HL-60/S4 treated with retinoic acid at 250 ng/mL for 4 days and 3 days (cell line): ENCODE data around the gene PTK7.

ENCODE experiments used
- in situ Hi-C: fragments of 300-500 bp; cut with MboI; formaldehyde crosslinking; loops from 2 replicates; pipeline ENCODE4 v1.7.0; 2022; ENCODE audit warnings: low sequenced_read_pairs

The PTK7 gene

DNA sequence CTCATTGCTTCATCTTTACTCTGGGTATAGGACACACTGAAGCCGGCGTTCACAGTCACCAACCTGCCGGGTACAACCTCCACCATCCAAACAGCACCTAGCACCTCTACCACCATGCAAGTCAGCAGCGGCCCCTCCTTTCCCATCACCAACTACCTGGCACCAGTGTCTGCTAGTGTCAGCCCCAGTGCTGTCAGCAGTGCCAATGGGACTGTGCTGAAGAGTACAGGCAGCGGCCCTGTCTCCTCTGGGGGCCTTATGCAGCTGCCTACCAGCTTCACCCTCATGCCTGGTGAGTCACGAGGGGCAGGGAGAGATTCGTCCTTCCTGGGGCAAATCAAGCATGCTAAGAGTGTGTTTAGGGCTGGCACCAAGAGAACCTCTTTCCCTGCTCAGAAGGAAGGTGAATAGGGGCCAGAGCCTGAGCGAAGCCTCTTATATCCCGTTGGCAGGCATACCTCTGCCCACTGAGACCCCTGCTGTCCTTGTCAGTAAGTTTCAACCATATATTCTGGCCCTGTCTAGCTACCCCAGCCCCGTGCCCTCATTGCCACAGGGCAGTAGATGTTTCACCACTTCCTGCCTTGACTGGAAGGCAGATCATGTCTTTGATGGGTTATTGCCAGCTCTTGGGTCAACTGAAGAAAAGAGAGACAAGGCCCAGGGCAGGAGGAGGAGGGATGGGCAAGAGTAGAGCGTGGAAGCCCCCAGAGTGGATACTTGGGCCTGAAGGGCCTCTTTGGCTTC, 99.7 kb downstream of the PTK7 start:
- in situ Hi-C loops: no loop called here

DNA sequence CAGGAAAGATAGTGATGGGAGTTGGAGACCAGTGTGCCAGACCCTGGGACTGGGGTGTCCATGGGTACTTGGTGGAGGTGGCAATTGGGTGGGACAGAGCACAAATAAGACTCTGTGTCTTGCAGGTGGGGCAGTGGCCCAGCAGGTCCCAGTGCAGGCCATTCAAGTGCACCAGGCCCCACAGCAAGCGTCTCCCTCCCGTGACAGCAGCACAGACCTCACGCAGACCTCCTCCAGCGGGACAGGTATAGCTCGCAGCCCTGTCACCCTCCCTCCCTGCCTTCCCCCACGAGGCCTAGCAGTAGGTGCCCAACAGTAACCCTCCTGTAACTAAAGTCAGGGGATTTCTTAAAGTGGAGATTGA, 100.3 kb downstream of the PTK7 start:
- in situ Hi-C loops: no loop called here

DNA sequence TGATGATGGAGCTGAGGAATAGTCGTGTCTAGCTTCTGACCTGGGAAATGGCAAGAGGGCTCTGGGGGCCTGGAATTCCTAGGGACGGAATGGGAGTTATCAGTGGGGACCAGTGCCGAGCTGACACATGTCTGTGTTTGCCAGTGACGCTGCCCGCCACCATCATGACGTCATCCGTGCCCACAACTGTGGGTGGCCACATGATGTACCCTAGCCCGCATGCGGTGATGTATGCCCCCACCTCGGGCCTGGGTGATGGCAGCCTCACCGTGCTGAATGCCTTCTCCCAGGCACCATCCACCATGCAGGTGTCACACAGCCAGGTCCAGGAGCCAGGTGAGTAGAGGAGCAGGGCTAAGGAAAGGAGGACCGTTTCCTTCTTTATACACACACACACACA, 102.0 kb downstream of the PTK7 start:
- in situ Hi-C loops: no loop called here

DNA sequence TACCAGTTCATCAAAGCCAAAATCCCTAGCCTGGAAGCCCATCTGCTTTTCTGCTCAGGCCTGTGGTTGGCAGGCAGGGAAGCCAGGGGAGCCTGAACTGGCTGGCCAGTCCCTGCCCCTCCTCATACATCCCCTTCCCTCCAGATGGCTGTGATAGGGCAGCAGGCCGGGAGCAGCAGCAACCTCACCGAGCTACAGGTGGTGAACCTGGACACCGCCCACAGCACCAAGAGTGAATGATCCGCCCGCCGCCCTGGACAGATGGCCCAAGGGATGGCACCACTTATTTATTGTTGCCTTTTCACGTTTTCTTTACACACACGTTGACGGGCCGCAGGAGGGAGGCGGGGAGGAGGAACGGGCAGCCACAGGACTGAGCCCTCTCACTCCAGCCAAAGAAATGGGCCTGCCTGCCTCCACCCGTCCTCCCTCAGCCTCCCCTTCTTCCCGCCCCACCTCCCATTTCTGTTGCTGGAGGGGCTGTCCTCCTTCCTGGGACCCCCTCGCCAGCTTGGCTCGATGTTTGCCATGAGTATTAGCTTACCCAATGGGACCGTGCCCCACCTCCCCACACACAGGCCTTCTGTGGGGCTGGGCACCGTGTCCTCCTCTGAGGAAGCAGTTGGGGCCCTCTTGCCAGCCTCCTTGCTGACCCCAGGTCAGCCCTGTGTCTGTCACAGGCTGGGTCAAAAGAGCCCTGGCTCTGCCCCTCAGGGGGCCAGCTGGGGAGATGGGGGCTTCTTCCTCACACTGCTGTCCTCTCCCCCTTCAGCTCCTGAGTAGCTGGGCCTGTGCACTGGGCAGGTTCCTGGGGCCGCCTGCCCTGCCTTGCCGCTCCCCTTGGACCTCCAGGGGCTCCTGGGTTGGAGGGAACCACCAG, 103.1 kb downstream of the PTK7 start:
- in situ Hi-C loops: no loop called here

DNA sequence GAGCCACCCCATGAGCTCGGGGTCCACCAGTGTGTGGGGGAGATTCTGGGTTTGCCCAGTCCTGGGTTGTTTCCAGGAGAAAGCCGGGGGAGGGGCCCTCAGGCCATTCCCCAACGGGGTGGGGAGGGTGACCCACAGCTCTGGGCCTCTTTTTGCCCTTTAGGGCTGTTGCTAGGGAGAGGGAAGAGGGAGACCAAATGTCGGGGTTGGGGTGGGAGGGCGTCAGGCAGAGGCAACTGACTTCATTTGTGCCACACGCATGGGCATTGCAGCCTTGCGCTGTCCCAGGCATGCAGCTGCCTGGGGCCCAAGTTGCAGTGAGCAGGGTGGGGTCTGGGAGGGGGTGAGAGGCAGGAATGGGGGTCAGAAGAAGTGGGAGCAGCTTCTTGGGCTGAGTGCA, 103.9 kb downstream of the PTK7 start:
- in situ Hi-C loops: no loop called here

DNA sequence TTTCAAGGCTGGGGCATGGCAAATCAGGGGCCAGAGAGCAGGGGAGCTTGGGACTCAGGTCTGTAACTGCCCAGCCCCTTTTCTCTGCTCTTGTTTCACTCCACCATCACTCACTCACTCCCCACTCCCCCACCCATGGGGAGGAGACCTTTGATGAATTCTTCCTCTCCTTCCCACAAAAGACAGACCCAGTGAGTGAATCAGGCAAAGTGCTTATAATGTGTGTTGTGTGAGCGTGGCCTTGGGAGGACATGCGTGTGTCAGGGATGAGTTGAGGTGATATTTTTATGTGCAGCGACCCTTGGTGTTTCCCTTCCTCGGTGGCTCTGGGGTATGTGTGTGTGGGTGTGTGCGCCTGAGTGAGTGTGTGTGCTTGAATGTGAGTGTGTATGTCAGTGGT, 104.9 kb downstream of the PTK7 start:
- in situ Hi-C loops: no loop called here

DNA sequence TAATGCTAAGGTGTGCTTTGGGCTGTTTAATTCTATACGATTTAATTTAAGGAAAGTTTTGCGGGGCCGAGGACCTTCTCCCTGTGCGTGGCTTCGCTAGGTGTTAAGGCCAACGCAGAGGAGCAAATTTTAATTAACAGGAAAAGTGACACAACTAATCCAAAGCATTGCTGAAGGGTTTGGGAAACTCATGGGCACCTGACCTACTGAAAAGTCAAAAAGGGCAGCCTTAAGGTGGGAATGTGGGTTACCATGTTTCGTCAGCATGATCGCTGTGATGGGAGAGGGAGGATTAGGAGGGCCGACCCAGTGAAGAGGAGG, 105.5 kb downstream of the PTK7 start:
- in situ Hi-C loops: no loop called here

DNA sequence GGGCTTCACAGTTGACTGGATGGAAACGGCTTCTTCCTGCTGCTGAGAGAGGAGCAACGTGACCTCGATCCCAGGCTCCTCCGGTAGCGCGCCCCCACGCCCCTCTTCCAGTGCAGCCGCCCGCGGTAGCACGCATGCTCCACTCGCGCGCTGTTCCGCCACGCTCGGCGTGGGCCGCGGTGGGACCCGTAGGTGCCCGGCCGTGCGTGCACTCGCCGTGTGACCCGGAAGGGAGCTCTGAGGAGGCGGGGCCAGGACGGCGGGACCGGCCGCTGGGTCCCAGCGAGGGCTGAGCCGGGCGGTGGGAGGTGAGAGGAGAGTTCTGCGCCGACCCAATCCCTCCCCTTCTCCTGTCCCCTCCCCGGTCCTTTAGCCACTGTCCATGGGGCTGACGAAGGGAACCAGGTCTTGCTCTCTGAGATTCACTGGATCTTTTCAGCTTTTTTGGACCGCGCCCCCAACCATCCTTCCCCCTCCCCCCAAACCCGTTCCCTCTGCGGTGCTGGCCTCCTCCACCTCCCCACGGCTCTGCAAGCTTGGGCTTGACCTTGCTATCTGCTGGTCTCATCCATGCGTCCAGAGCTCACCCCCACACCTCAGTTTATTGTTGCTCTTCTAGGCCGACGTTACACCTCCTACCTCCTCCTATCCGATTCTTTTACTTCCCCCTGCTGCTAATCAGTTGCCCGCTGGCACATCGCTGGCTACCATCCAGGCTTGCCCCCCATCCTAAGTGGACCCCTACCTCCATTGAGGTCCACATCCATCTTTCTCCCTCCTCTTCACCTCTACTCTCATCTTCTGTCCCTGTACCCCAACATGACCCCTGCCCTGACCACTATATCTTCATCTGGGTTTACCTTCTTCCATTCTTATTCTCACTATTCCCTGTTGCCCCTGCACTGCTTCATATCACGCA, 106.1 kb downstream of the PTK7 start, which contains the start of gene CUL9:
CUL9 (plus strand) TSS at position 255 of the 919 bp plus-strand sequence. CDS start 2,115 bp downstream, outside the sequence.
- in situ Hi-C loops: no loop called here

DNA sequence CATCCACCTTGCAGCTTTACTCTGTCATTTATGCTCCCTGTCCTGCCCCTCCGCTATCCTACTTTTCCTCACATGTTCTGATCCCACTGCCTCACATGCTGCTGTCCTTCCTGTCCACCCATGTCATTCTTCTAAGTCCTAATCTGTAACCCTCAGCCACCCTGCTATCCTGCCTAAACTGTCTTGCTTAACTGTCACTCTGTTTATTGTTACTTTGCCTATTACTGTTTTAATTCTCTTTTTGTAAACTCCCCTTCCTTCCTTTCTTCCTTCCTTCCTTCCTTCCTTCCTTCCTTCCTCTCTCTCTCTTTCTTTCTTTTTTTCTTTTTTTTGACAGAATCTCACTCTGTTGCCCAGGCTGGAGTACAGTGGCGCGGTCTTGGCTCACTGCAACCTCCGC, 107.3 kb downstream of the PTK7 start:
- in situ Hi-C loops: no loop called here

DNA sequence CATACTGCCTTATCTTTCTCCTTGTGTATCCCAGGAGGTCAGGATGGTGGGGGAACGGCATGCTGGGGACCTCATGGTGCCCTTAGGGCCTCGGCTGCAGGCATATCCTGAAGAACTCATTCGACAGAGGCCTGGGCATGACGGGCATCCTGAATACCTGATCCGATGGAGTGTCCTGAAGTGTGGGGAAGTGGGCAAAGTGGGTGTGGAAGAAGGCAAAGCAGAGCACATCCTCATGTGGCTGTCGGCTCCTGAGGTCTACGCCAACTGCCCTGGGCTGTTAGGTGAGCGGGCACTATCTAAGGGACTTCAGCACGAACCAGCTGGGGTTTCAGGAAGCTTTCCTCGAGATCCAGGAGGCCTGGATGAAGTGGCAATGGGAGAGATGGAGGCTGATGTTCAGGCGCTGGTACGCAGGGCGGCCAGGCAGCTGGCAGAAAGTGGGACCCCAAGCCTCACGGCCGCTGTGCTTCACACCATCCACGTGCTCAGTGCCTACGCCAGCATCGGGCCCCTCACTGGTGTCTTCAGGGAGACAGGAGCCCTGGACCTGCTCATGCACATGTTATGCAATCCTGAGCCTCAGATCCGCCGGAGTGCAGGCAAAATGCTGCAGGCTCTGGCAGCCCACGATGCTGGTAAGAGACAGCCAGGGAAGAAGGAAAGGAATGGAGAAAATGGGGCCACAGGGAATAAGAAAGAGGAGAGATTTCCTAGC, 108.3 kb downstream of the PTK7 start:
- in situ Hi-C loops: no loop called here

DNA sequence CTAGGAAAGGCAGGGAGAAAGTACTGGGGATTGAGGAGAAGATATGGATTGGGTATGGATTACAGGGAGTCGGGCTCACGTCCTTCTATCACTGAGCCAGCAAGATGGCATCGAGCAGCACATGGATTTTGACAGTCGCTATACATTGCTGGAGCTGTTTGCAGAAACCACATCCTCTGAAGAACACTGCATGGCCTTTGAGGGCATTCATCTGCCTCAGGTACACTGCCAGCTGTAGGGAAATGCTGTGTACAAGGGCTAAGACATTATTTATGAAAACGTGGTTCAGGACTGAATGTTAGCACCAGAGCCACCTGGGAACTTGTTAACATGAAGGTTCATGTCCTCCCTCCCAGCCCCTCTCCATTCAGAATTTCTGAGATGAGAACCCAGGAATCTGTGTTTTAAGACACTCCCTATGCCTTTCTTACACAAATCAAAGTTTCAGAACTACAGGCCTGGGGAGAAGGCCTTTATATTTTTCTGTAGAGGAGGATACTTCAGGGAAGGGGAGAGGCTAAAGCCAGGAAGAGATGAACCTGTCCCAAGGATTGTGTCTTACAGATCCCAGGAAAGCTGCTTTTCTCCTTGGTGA, 109.4 kb downstream of the PTK7 start:
- in situ Hi-C loops: no loop called here

DNA sequence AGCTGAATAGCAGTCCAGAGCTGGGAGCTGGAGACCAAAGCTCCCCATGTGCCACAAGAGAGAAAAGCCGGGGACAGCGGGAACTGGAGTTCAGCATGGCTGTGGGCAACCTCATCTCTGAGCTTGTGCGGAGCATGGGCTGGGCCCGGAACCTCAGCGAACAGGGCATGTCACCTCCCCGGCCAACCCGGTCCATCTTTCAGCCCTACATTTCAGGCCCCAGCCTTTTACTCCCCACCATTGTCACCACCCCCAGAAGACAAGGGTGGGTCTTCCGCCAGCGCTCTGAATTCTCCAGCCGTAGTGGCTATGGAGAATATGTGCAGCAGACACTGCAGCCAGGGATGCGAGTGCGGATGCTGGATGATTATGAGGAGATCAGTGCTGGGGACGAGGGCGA, 109.9 kb downstream of the PTK7 start:
- in situ Hi-C loops: no loop called here

DNA sequence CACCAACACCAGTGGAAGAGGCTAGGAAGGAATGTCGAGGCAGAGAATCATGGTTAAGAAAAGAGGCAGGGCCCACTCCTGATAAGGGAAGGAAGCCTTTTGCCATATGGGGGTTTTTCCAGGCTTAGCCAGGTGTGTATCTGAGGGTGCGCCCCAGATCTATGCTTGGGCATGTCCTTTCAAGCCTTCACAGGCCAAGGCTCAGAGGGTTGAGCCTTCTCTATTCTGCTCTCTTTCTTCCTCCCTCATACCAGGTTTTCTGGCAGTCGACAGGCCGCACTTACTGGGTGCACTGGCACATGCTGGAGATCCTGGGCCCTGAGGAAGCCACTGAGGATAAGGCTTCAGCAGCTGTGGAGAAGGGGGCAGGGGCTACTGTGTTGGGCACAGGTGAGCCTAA, 110.6 kb downstream of the PTK7 start:
- in situ Hi-C loops: no loop called here

DNA sequence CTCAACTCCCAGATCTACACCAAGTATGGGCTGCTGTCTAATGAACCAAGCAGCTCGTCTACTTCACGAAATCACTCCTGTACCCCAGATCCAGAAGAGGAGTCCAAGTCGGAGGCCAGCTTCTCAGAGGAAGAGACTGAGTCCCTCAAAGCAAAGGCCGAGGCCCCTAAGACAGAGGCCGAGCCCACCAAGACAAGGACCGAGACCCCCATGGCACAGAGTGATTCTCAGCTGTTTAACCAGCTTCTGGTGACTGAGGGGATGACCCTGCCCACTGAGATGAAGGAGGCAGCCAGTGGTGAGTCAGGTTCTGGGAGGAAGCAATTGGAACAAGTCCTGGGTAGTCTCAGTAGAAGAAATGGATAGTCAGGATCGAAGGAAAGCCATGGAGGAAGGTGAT, 111.7 kb downstream of the PTK7 start:
- in situ Hi-C loops: no loop called here

DNA sequence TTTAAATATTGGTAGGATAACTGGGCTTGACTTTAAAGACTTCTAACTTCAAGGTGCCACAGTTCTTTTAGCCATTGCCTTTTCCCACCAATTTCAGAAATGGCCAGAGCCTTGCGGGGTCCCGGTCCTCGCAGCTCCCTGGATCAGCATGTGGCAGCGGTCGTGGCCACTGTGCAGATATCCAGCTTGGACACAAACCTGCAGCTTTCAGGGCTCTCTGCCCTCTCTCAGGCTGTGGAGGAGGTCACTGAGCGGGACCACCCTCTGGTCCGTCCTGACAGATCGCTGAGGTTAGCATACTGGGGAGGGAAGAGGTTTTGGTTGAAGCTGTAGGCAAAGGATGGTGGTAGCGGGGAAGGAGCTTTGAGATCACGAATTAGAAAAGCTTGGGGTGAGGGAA, 112.3 kb downstream of the PTK7 start:
- in situ Hi-C loops: no loop called here

DNA sequence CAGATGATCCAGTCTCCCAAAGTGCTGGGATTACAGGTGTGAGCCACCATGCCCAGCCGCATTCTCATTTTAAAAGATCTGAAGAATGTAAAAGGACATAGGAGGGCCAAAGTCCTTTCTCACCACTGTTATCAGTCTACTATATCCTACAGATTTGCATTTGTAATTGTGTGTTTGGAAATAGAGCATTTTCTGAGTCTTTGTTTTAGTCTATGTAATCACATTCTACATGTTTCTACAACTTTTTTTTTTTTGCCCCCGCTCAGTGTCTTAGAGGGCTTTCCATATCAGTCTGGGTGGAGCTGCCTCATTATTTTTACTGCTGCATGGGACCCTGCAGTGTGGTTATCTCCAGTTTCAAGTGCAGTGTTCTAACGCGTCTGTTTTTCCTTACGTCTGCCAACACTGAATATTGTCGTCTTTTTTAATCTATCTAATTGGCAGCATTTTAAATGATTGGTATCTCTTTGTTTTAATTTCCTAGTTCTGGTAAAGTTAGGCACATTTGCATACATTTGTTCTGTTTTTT, 113.7 kb downstream of the PTK7 start:
- in situ Hi-C loops: no loop called here

DNA sequence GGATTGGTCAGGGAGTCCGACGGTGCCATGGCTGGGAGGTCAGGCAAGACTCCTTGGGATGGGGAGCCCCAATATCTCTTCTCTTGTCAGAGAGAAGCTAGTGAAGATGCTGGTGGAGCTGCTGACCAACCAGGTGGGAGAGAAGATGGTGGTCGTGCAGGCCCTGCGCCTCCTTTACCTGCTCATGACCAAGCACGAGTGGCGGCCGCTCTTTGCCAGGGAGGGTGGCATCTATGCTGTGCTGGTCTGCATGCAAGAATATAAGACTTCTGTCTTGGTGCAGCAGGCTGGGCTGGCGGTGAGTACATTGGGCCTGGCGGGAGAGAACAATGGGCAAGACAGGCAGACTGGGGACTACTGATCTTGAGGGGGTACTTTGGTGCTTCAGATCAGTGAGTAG, 116.8 kb downstream of the PTK7 start:
- in situ Hi-C loops: no loop called here

DNA sequence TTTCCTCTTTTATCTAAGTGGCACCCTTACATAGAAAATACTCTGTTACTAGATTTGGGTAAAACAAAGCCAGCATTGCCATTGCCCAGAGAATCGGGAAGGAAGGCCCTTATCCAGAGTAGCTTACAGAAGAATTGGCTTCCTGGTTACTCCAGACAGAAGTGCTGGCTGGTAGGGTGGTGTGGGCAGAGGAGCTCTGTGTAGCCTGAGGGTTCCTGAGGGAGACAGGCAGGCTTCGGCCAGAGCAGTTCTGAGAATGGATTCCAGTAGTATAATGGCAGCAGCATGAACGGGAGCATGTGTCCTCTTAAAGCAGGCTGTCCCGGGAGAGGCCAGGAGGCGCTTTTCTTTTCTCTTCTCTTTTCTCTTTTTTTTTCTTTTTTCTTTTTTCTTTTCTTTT, 117.8 kb downstream of the PTK7 start:
- in situ Hi-C loops: no loop called here

DNA sequence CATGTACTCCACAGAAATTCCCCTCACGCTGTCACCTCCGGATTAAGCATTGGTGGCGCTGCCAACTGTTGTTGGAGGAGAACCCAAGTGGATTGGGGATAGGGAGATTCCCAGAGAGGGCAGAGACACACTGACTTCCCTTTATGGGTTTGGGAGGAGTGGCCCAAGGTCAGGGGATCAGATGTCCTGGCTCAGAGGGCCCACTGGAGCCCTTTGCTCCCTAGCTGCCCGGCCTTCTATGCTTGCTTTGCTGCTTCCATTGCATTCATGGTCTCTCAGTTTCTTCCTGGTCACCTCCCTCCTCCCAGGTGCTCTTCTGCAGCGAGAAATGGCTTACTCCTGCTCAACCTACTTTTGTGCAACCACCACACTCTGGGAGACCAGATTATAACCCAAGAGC, 120.2 kb downstream of the PTK7 start:
- in situ Hi-C loops: no loop called here

DNA sequence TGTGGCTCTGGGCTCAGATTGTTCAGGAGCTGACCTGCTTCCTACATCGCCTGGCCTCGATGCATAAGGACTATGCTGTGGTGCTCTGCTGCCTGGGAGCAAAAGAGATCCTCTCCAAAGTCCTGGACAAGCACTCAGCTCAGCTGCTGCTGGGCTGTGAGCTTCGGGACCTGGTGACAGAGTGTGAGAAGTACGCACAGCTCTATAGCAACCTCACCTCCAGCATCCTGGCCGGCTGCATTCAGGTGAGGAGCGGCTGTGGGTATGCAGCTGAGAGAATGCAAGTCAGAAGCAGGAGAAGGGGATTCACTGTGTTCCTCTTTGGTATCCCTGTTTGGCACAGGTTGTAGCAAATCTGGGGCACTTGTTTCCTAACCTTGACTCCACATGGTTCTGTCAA, 123.8 kb downstream of the PTK7 start:
- in situ Hi-C loops: no loop called here
